GM18951 (cell line): ENCODE results near the gene COL20A1.
"Not testable (repeated sequence)": the region's sequence is repeated elsewhere in the genome, so short reads cannot be mapped to it uniquely, and the experiment has no call there.

ENCODE experiments used
- POLR2A ChIP-seq: IDR thresholded peaks from 4 replicates; pipeline ENCODE4 v1.6.1; 2011; ENCODE audit warnings: mild to moderate bottlenecking; ENCODE audit not compliant: insufficient read length, insufficient read depth; ENCODE audit errors: extremely low read depth
- in situ Hi-C: fragments of 300-500 bp; cut with MboI; formaldehyde crosslinking; loops from one replicate; pipeline ENCODE4 v1.12.0; 2022; ENCODE audit warnings: low sequenced_read_pairs, mixed read lengths, inconsistent platforms; ENCODE audit not compliant: unreplicated experiment

Gene COL20A1

GRCh38 chr20:63377951-63378381, 85.0 kb downstream of the COL20A1 start:
- in situ Hi-C loops = no loop called here
- no peak for TF ChIP-seq POLR2A

- in situ Hi-C loops = no loop called here
- no peak for TF ChIP-seq POLR2A
These were observed 85.6 kb downstream of the COL20A1 start for GRCh38 chr20:63378626-63379025.

- in situ Hi-C loops = no loop called here
- TF ChIP-seq POLR2A = no peak
These were observed 86.3 kb downstream of the COL20A1 start for GRCh38 chr20:63379296-63379695.

- in situ Hi-C loops = not testable (repeated sequence)
These were observed 86.9 kb downstream of the COL20A1 start for GRCh38 chr20:63379872-63380271.

GRCh38 chr20:63380346-63380870, 87.4 kb downstream of the COL20A1 start:
- in situ Hi-C loops = no loop called here
- TF ChIP-seq POLR2A = no peak

GRCh38 chr20:63381781-63382431, 88.9 kb downstream of the COL20A1 start:
- in situ Hi-C loops = no loop called here
- no peak for TF ChIP-seq POLR2A

- in situ Hi-C loops = no loop called here
- no peak for TF ChIP-seq POLR2A
These were observed 89.7 kb downstream of the COL20A1 start for GRCh38 chr20:63382551-63383300.

- TF ChIP-seq POLR2A = no peak
- in situ Hi-C loops = no loop called here
These were observed 90.6 kb downstream of the COL20A1 start for GRCh38 chr20:63383556-63383955.

GRCh38 chr20:63384336-63384735, 91.3 kb downstream of the COL20A1 start:
- in situ Hi-C loops = no loop called here
- TF ChIP-seq POLR2A = no peak
